Measurements from ENCODE around the gene SERPINE2. TPM values are rescaled to one million over a fixed set of nuclear protein-coding genes. Genes with fewer than 3 reads are reported as not detected.

The SERPINE2 gene
- total RNA-seq, 1 experiment from 2014 or later, result 93.3 TPM

DNA sequence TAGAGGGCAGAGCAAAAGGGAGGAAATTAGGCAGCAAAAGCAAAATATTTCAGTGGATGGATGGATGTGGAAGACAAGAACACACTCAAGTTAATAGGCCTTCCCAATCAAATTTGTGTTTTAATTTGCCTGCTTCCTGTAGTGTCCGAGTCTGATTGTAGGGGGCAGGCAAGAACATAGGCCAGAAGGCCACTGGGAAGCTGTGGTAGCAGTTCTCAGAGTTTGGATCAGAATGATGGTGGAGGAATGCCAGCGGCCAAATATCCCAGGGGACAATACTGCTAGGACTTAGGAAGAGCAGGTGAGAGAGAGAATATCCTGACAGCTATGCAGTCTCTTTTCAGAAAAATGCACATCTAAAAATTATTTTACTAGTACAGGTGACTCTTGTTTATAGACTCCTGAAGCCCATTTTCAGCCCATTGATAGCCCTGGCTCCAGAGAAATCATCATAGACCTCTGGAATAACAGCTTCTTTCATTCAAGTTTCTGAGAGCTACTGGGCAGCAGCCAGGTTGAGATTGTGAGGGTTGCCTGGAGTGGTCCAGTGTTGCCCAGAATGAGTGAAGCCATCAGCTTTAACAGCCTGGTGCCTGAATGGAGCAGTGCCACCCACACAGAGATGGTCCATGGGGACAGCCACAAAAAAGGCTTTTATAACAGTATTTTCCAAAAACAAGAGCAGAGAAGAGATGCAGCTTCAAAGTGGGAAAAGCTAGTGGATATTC, 19.1 kb upstream of the SERPINE2 start:
- intact Hi-C loops (cut with micrococcal nuclease), result no loop called here
- CTCF ChIA-PET, result no interaction called here
- Histone ChIP-seq H2AFZ (ENCODE audit: low read depth, low read length, poor library complexity, severe bottlenecking) (no peak overlapping the region), H3K36me3 (ENCODE audit: control insufficient read depth in 1 of 2, insufficient read depth in 2 of 2, low read length in 2 of 2) (no peaks in the 10 kb centered on the region), H3K9me2 (ENCODE audit: insufficient read depth) (no peaks in the 10 kb centered on the region), H3K4me2 (ENCODE audit: low read length) (no peak overlapping the region), H3K9me3 (ENCODE audit: control insufficient read depth in 1 of 2, insufficient read depth in 1 of 2, low read depth in 1 of 2, low read length in 2 of 2) (no peaks in the 10 kb centered on the region), H3K4me1 (ENCODE audit: control insufficient read depth in 1 of 2, insufficient read depth in 2 of 2, low read length in 2 of 2) (no peaks in the 10 kb centered on the region), H3K27ac (ENCODE audit: low read depth, low read length) (no peak overlapping the region), H3K9ac (ENCODE audit: low read length) (no peak overlapping the region), H3K27me3 (ENCODE audit: insufficient read depth, low read length) (no peaks in the 10 kb centered on the region), H4K20me1 (ENCODE audit: insufficient read depth) (no peaks in the 10 kb centered on the region), H3K79me2 (ENCODE audit: insufficient read depth, low read length) (no peaks in the 10 kb centered on the region), H3K4me3 (replicated peaks in 1 of 2; ENCODE audit: low read depth in 1 of 2, low read length in 2 of 2) (no peak overlapping the region)
- POLR2A ChIA-PET, result no interaction called here
- no TSS peak for BruUV-seq (replicated peaks)
- ATAC-seq (no peak), DNase-seq (ENCODE audit: low read depth, low spot score) (no peak)
- TF ChIP-seq EZH2phosphoT487 (IDR thresholded peaks at IDR 0.05; ENCODE audit: borderline replicate concordance) (no peak), RAD21 (IDR thresholded peaks at IDR 0.05; ENCODE audit: low read depth) (peak; percentile 43), ZNF274 (IDR thresholded peaks at IDR 0.05; ENCODE audit: low read depth, low read length) (no peak)
- TF ChIP-seq, protein P1, sequence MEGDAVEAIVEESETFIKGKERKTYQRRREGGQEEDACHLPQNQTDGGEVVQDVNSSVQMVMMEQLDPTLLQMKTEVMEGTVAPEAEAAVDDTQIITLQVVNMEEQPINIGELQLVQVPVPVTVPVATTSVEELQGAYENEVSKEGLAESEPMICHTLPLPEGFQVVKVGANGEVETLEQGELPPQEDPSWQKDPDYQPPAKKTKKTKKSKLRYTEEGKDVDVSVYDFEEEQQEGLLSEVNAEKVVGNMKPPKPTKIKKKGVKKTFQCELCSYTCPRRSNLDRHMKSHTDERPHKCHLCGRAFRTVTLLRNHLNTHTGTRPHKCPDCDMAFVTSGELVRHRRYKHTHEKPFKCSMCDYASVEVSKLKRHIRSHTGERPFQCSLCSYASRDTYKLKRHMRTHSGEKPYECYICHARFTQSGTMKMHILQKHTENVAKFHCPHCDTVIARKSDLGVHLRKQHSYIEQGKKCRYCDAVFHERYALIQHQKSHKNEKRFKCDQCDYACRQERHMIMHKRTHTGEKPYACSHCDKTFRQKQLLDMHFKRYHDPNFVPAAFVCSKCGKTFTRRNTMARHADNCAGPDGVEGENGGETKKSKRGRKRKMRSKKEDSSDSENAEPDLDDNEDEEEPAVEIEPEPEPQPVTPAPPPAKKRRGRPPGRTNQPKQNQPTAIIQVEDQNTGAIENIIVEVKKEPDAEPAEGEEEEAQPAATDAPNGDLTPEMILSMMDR (IDR thresholded peaks at IDR 0.05 in 2 of 3, conservative IDR thresholded peaks at IDR 0.05 in 1 of 3; ENCODE audit: borderline replicate concordance in 1 of 3, insufficient read depth in 1 of 3, low read depth in 2 of 3, low read length in 2 of 3), result peak in 2 of 3 experiments; percentile 28 to 31; a peak in 3 of 6 replicates
- RAD21 ChIA-PET (ENCODE audit: low non-redundant PET in 1 of 2, low total read pairs in 2 of 2, uncharacterized antibody in 2 of 2, unreplicated experiment in 2 of 2), result no interaction called here

DNA sequence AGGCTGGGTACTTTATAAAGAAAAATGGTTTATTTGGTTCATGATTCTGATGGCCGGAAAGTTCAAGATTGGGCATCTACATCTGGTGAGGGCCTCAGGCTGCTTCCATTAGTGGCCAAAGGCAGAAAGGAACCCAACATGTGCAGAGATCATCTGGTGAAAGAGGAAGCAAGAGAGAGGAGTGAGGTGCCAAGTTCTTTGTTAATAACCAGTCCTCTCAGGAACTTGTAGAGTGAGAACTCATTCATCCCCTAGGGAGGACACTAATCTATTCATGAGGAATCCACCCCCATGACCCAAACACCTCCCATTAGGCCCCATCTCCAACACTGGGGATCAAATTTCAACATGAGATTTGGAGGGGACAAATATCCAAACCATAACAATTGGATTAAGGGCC, 17.8 kb upstream of the SERPINE2 start:
- intact Hi-C loops (cut with micrococcal nuclease), result no loop called here

More for the DNA sequence above, 17.8 kb upstream of the SERPINE2 start:
- no peaks in the 10 kb centered on the region for H3K36me3 ChIP-seq (ENCODE audit: control insufficient read depth in 1 of 2, insufficient read depth in 2 of 2, low read length in 2 of 2)
- no peak for DNase-seq (ENCODE audit: low read depth, low spot score)
- H3K4me3 ChIP-seq (replicated peaks in 1 of 2; ENCODE audit: low read depth in 1 of 2, low read length in 2 of 2), result no peak overlapping the region
- H3K9me3 ChIP-seq (ENCODE audit: control insufficient read depth in 1 of 2, insufficient read depth in 1 of 2, low read depth in 1 of 2, low read length in 2 of 2), result no peaks in the 10 kb centered on the region
- RAD21 ChIA-PET (ENCODE audit: low non-redundant PET in 1 of 2, low total read pairs in 2 of 2, uncharacterized antibody in 2 of 2, unreplicated experiment in 2 of 2), result no interaction called here
- no peaks in the 10 kb centered on the region for H3K27me3 ChIP-seq (ENCODE audit: insufficient read depth, low read length)
- no peak overlapping the region for H2AFZ ChIP-seq (ENCODE audit: low read depth, low read length, poor library complexity, severe bottlenecking)
- CTCF ChIA-PET, result no interaction called here
- H3K9ac ChIP-seq (ENCODE audit: low read length), result no peak overlapping the region
- POLR2A ChIA-PET, result no interaction called here
- no peaks in the 10 kb centered on the region for H3K79me2 ChIP-seq (ENCODE audit: insufficient read depth, low read length)
- H3K9me2 ChIP-seq (ENCODE audit: insufficient read depth), result no peaks in the 10 kb centered on the region
- BruUV-seq (replicated peaks), result no TSS peak
- H3K27ac ChIP-seq (ENCODE audit: low read depth, low read length), result no peak overlapping the region
- no peak for ATAC-seq
- H4K20me1 ChIP-seq (ENCODE audit: insufficient read depth), result no peaks in the 10 kb centered on the region
- no peaks in the 10 kb centered on the region for H3K4me1 ChIP-seq (ENCODE audit: control insufficient read depth in 1 of 2, insufficient read depth in 2 of 2, low read length in 2 of 2)
- TF ChIP-seq EZH2phosphoT487 (IDR thresholded peaks at IDR 0.05; ENCODE audit: borderline replicate concordance), result no peak
- TF ChIP-seq SIN3A (IDR thresholded peaks at IDR 0.05; ENCODE audit: low read depth), result no peak
- TF ChIP-seq, protein P1 (IDR thresholded peaks at IDR 0.05 in 2 of 3, conservative IDR thresholded peaks at IDR 0.05 in 1 of 3; ENCODE audit: borderline replicate concordance in 1 of 3, insufficient read depth in 1 of 3, low read depth in 2 of 3, low read length in 2 of 3), result no peak
- H3K4me2 ChIP-seq (ENCODE audit: low read length), result no peak overlapping the region

All from HCT116 (cell line).